Stimulated activated CD8-positive, alpha-beta memory T cell treated with anti-CD3 and anti-CD28 coated beads, Interleukin-2, amount 100 ng/mL, for 48 hours (primary cell): ENCODE measurements around the gene FRMD5.
"Not testable (repeated sequence)": the region's sequence is repeated elsewhere in the genome, so short reads cannot be mapped to it uniquely, and the experiment has no call there.

Experiments used
- DNase-seq, 2 donors: peaks; one replicate each; pipeline ENCODE4 v3.0.0-alpha.2; 2020; ENCODE audit warnings: low read depth in 2 of 2

The FRMD5 gene

GRCh38 chr15:43851251-43851650 lies 343.8 kb downstream of the FRMD5 start:
- no peak for DNase-seq

GRCh38 chr15:43845421-43845820 lies 349.6 kb downstream of the FRMD5 start:
- DNase-seq, result no peak

GRCh38 chr15:43832485-43832884 lies 362.6 kb downstream of the FRMD5 start:
- DNase-seq, result not testable (repeated sequence)

- not testable (repeated sequence) for DNase-seq
These were observed 363.5 kb downstream of the FRMD5 start for GRCh38 chr15:43831519-43832052.

GRCh38 chr15:43830691-43831275 lies 364.3 kb downstream of the FRMD5 start:
- not testable (repeated sequence) for DNase-seq

GRCh38 chr15:43829951-43830540 lies 365.0 kb downstream of the FRMD5 start:
- DNase-seq, result not testable (repeated sequence)

GRCh38 chr15:43828061-43828657 lies 366.9 kb downstream of the FRMD5 start:
- DNase-seq, result no peak

GRCh38 chr15:43826508-43827341 lies 368.3 kb downstream of the FRMD5 start, which contains the start of gene WDR76:
WDR76 (plus strand) TSS chr15:43827002; CDS start chr15:43827033, 31 bp downstream.
- peak; percentile 78 to 82 for DNase-seq

- DNase-seq, result no peak
These were observed 369.0 kb downstream of the FRMD5 start for GRCh38 chr15:43826029-43826507.

- not testable (repeated sequence) for DNase-seq
These were observed 369.8 kb downstream of the FRMD5 start for GRCh38 chr15:43825305-43825704.

- peak; percentile 80 to 86 for DNase-seq
These were observed 370.5 kb downstream of the FRMD5 start, which contains the start of gene MFAP1 for GRCh38 chr15:43824302-43825246. MFAP1 (minus strand) TSS chr15:43824690; CDS start chr15:43824569, 121 bp downstream.

- DNase-seq, result no peak
These were observed 373.6 kb downstream of the FRMD5 start for GRCh38 chr15:43821505-43821904.
